Right lobe of liver (tissue), 6 donors: Measurements from ENCODE around the gene BTBD8. TPM values are rescaled to one million over a fixed set of nuclear protein-coding genes. Genes with fewer than 3 reads are reported as not detected.

Experiments used
- ATAC-seq, 4 donors: fragments of 200-7000 bp; cut with Tn5 transposase; one replicate each; pipeline ENCODE4 v1.9.1; 2020; ENCODE audit warnings: mild to moderate bottlenecking in 4 of 4, moderate library complexity in 4 of 4
- DNase-seq, 3 donors: peaks; one replicate each; pipeline ENCODE4 v3.0.0-alpha.2; 2020
- H3K27ac ChIP-seq, 3 donors: fragments of 200-600 bp; one replicate each; pipeline ENCODE4 v1.8.0; 2022
- H3K27me3 ChIP-seq, 2 donors: fragments of 200-600 bp; one replicate each; pipeline ENCODE4 v1.8.0; 2022
- H3K36me3 ChIP-seq, 4 donors: fragments of 200-600 bp; sonication (generic) in 1 of 4; one replicate each; pipeline versions ENCODE4 v1.5.1 to v1.8.0; 2017 to 2022; ENCODE audit warnings: control low read depth in 1 of 4
- H3K4me1 ChIP-seq, 4 donors: fragments of 200-600 bp; sonication (generic) in 1 of 4; one replicate each; pipeline versions ENCODE4 v1.5.1 to v1.8.0; 2017 to 2022; ENCODE audit warnings: control low read depth in 1 of 4
- H3K4me3 ChIP-seq, 3 donors: fragments of 200-600 bp; one replicate each; pipeline ENCODE4 v1.8.0; 2022
- H3K9me3 ChIP-seq, 4 donors: fragments of 200-600 bp; sonication (generic) in 1 of 4; one replicate each; pipeline versions ENCODE4 v1.5.1 to v1.8.0; 2017 to 2022; ENCODE audit warnings: control low read depth in 1 of 4
- POLR2A ChIP-seq: fragments of 450-650 bp; IDR thresholded peaks from one replicate; pipeline ENCODE4 v1.6.1; 2017; ENCODE audit warnings: antibody characterized with exemption, mild to moderate bottlenecking
- WGBS: methylation state at CpG from one replicate; pipeline ENCODE4 v1.1.6; 2018; ENCODE audit warnings: low coverage, low lambda C conversion rate; ENCODE audit not compliant: insufficient coverage; ENCODE audit errors: missing lambda C conversion rate; 5-methylcytosine and 5-hydroxymethylcytosine counted together
- intact Hi-C, 2 donors: fragments of 100-400 bp; cut with DNase I; formaldehyde crosslinking; loops; one replicate each; pipeline versions ENCODE4 v1.11.2 to v1.14.1; 2022
- total RNA-seq, 6 experiments: library from RNA; depleted of rRNA in 2 of 6; stranded (reverse); fragments of >200 nt in 2 of 6; fragmentation: NEBNext Ultra II Directional in 3 of 6; extraction: Animal tissue kit (Norgen Biotek cat#: 25700) in 3 of 6; gene quantifications; one replicate each; pipeline versions ENCODE4 v1.1.0 to v1.2.4, GENCODE V29; 2016 to 2023
- TF ChIP-seq, protein P1 (sequence below), 4 donors: fragments of 200-600 bp in 3 of 4; fragments of 450-650 bp in 1 of 4; IDR thresholded peaks; one replicate each; pipeline versions ENCODE4 v1.5.1 to v1.8.0; 2016 to 2022; ENCODE audit warnings: antibody characterized with exemption in 4 of 4, mild to moderate bottlenecking in 2 of 4
- donor health status: DM: no; HTN: yes; CAD: no.
- donor health status: DM: no; HTN: no; CAD: no.
- donor health status: DM: no; HTN: no; CAD: no.
- donor health status: DM: no; HTN: yes; CAD: no.
- donor health status: DM: no; HTN: yes; CAD: no.

The BTBD8 gene
- total RNA-seq, 6 experiments from 2014 or later = 1.8 to 3.0 (median 2.1) TPM

DNA sequence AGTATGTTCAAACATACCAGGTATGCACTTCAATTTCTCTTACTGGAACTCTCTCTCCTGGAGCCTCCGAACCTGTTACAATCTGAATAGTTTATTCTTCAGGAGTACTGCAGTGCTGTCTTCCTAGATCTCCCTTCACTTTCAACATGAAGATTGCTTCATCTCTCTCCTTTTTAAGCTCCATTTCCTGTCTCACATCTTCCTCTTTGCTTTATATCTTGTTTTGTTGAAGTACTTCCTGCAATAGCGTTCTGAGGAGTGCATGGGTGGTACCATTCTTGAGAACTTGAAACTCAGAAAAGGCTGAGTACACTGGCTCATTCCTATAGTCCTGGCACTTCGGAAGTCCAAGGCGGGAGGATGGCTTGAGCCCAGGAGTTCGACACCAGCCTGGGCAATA, 121.8 kb downstream of the BTBD8 start:
- no peak for ATAC-seq
- WGBS = 68% methylated on average over 5 of the region's 5 CpGs

DNA sequence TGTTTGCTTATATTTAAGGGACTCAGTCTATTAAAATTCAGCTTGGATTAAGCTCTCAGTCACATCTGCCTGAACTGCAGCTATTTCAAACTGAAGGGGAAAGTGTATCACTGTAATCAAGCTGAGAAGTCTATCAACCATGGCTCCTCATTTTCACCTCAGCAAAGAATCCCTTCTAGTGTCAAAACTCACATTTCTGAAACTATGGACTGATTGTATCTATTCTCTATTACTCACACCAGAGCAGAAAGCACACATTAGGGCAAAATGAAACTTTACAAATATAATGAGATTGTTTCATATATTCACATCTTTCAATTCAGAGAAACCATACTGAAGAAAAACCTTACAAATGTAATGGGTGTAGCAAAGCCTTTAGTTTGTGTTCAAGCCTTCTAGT, 123.0 kb downstream of the BTBD8 start:
- intact Hi-C loops = no loop called here
- H3K36me3 ChIP-seq = no peaks in the 10 kb centered on the region
- no peak for TF ChIP-seq POLR2A
- TF ChIP-seq, protein P1, sequence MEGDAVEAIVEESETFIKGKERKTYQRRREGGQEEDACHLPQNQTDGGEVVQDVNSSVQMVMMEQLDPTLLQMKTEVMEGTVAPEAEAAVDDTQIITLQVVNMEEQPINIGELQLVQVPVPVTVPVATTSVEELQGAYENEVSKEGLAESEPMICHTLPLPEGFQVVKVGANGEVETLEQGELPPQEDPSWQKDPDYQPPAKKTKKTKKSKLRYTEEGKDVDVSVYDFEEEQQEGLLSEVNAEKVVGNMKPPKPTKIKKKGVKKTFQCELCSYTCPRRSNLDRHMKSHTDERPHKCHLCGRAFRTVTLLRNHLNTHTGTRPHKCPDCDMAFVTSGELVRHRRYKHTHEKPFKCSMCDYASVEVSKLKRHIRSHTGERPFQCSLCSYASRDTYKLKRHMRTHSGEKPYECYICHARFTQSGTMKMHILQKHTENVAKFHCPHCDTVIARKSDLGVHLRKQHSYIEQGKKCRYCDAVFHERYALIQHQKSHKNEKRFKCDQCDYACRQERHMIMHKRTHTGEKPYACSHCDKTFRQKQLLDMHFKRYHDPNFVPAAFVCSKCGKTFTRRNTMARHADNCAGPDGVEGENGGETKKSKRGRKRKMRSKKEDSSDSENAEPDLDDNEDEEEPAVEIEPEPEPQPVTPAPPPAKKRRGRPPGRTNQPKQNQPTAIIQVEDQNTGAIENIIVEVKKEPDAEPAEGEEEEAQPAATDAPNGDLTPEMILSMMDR (IDR thresholded peaks at IDR 0.05) = no peak
- H3K27me3 ChIP-seq = no peaks in the 10 kb centered on the region
- no peaks in the 10 kb centered on the region for H3K9me3 ChIP-seq
- DNase-seq (no peak), ATAC-seq (no peak)
- no peaks in the 10 kb centered on the region for H3K4me1 ChIP-seq
- no peak overlapping the region for H3K4me3 ChIP-seq
- no peak overlapping the region for H3K27ac ChIP-seq

More for the DNA sequence above, 121.8 kb downstream of the BTBD8 start:
- no peak overlapping the region for H3K4me3 ChIP-seq
- H3K27me3 ChIP-seq = no peaks in the 10 kb centered on the region
- H3K36me3 ChIP-seq = no peaks in the 10 kb centered on the region
- no peaks in the 10 kb centered on the region for H3K9me3 ChIP-seq
- no peak overlapping the region for H3K27ac ChIP-seq
- no peaks in the 10 kb centered on the region for H3K4me1 ChIP-seq
- intact Hi-C loops = no loop called here
- no peak for DNase-seq
- no peak for TF ChIP-seq POLR2A
- TF ChIP-seq, protein P1 (IDR thresholded peaks at IDR 0.05) = no peak

DNA sequence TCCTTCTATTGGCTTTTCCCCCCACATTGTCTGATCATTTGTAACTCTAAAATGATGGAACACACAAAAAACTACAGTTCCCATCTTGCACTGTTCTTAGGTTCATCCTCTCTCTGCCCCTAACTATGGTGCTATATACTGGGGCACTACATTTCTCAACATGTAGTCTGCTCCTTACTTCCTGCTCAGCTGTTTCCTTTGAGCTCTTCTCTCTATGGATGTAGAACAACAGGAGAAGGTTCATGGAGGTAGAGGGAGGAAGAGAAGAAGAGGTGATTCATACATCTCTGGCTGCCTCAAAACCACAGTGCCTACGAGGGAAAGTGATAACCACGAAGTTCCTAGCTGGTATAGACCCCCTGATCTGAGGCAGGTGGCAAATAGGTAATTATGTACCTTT, 130.6 kb downstream of the BTBD8 start:
- H3K36me3 ChIP-seq = no peaks in the 10 kb centered on the region
- WGBS = 50% methylated on average over 2 of the region's 2 CpGs
- no peaks in the 10 kb centered on the region for H3K27me3 ChIP-seq
- H3K9me3 ChIP-seq = no peaks in the 10 kb centered on the region
- TF ChIP-seq, protein P1 (IDR thresholded peaks at IDR 0.05) = no peak
- no peak for TF ChIP-seq POLR2A
- intact Hi-C loops = no loop called here
- no peaks in the 10 kb centered on the region for H3K4me1 ChIP-seq
- ATAC-seq (no peak), DNase-seq (no peak)
- no peak overlapping the region for H3K4me3 ChIP-seq
- H3K27ac ChIP-seq = no peak overlapping the region

DNA sequence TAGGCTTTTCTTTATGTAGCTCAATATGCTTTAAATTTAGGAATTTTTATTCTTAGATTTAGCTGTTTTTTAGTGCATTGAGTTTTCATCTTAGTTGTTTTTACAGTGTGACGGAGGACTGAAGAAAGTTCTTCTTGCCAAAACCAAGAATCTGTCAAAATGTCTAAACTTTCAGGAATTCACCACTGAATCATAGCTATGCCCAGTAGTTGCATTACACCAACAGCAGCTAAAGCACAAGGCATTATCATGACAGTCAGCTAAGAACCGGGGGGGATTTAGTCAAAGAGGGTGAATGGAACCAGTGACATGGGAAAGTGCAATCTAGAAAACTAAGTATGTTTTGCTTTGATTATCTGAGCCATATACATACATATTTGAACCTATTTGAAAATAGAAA, 131.0 kb downstream of the BTBD8 start:
- Histone ChIP-seq H3K4me3 (no peak overlapping the region), H3K27ac (no peak overlapping the region), H3K27me3 (no peaks in the 10 kb centered on the region), H3K9me3 (no peaks in the 10 kb centered on the region), H3K36me3 (no peaks in the 10 kb centered on the region), H3K4me1 (no peaks in the 10 kb centered on the region)
- DNase-seq (no peak), ATAC-seq (no peak)
- TF ChIP-seq, protein P1 (IDR thresholded peaks at IDR 0.05) = no peak
- no peak for TF ChIP-seq POLR2A
- 78% methylated on average over 2 of the region's 2 CpGs for WGBS
- intact Hi-C loops = no loop called here

DNA sequence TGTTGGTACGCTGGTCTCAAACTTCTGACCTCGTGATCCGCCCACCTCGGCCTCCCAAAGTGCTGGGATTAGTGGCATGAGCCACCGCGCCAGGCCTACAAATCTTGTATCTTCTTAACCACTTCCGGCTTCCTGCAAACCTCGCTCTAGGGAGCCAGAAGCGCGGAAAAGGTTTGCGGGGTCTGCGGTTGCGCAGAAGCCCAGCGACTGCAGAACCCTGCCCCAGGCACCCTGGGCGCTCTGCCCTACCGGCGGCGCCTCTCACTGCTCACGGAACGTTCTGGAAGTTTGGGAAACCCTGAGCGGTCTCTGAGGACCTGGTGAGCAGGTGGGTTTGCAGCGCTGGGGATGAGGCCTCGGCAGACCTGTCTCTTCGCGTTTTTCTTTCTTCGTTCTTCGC, 137.6 kb downstream of the BTBD8 start, which contains the start of gene C1orf146:
Gene C1orf146, plus strand, starts transcription at position 195 of the 400 bp plus-strand sequence. CDS start 13,506 bp downstream, outside the sequence.
- ATAC-seq = no peak
- intact Hi-C loops = no loop called here
- 88% methylated on average over 10 of the region's 27 CpGs for WGBS

More for the DNA sequence above, 137.6 kb downstream of the BTBD8 start, which contains the start of gene C1orf146:
- Histone ChIP-seq H3K27me3 (no peaks in the 10 kb centered on the region), H3K27ac (no peak within 1 kb of the TSS), H3K36me3 (no peaks in the 10 kb centered on the region), H3K4me3 (no peak within 1 kb of the TSS), H3K4me1 (no peaks in the 10 kb centered on the region), H3K9me3 (no peaks in the 10 kb centered on the region)
- TF ChIP-seq POLR2A = no peak
- TF ChIP-seq, protein P1 (IDR thresholded peaks at IDR 0.05) = no peak
- DNase-seq = no peak
